ENCODE measurements around the gene TMEM267. TPM values are rescaled to one million over a fixed set of nuclear protein-coding genes. Genes with fewer than 3 reads are reported as not detected.
A peak's percentile ranks its signal among the peaks of the same experiment; 100 is the strongest.

The TMEM267 gene
- total RNA-seq, 4 donors from 2014 or later, result 6.9 to 12.7 (median 9.1) TPM

- no peak for DNase-seq (ENCODE audit: low spot score in 2 of 2)
- Histone ChIP-seq H3K27ac (no peak overlapping the region), H3K4me3 (no peak overlapping the region), H3K4me1 (peaks cover 0 to 12% (median 3%) of the 10 kb centered on the region in 4 donors), H3K9me3 (no peaks in the 10 kb centered on the region), H3K27me3 (no peaks in the 10 kb centered on the region), H3K36me3 (no peaks in the 10 kb centered on the region)
- 59 to 71% methylated on average over 3 of the region's 3 CpGs for WGBS, 2 donors
- no peak for TF ChIP-seq POLR2A (IDR thresholded peaks at IDR 0.05)
- TF ChIP-seq CTCF (IDR thresholded peaks at IDR 0.05), result peak in 2 of 5 experiments; percentile 4 to 11
Measured at GRCh38 chr5:43400082-43400481, 83.6 kb downstream of the TMEM267 start.

DNA sequence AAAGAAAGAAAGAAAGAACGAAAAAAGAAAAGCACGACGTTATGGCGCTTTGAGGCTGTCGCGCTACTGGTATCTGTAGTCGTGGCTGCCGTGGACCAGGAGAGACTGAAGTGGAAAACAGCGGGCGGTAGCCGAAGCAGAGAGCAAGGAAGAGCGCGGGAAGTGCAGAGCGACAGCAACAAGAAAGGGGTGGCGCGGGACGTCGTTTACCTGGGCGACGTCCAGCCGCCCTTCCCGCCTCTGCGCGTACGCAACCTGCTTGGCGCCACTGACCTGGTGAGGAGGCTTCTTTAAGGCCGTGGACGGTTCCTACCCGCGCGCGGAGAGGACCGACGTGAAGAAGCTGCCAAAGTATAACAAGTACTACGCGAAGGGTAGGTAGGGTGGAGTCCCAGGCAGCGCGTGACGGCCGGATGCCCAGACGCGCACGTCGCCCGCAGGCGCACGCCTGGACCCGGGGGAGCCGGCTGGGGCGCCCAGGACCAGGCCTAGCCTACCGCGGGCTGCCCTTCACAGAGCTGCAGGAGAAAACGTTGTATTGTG is 86.8 kb downstream of the TMEM267 start:
- H3K27ac ChIP-seq, result peak overlapping the region; percentile 33 to 86 (median 71)
- whole genome bisulfite sequencing, 2 donors, result 3 to 5% methylated on average over 42 to 51 of the region's 53 CpGs

More for the DNA sequence above, 86.8 kb downstream of the TMEM267 start:
- Histone ChIP-seq H3K4me3 (peak overlapping the region; percentile 42 to 70 (median 55)), H3K9me3 (no peaks in the 10 kb centered on the region), H3K36me3 (no peaks in the 10 kb centered on the region), H3K4me1 (peaks cover 0 to 12% (median 3%) of the 10 kb centered on the region in 4 donors), H3K27me3 (no peaks in the 10 kb centered on the region)
- TF ChIP-seq CTCF (IDR thresholded peaks at IDR 0.05) (no peak), EP300 (IDR thresholded peaks at IDR 0.05) (peak in 1 of 2 donors; percentile 52)
- DNase-seq (ENCODE audit: low spot score in 2 of 2), result peak; percentile 12 to 19

Other genes starting within 250 kb of the TMEM267 start
- 10 to 100 TPM; 18.9 to 33.2 (median 20.1) TPM for gene HMGCS1, start 170.5 kb downstream of the TMEM267 start, total RNA-seq
- 10 to 100 TPM in 1 of 4 donors, 1 to 10 TPM in 3; 2.7 to 15.1 (median 7.2) TPM for gene CCL28, start 71.5 kb downstream of the TMEM267 start, total RNA-seq
- gene C5orf34, start 31.3 kb upstream of the TMEM267 start, total RNA-seq, result 1 to 10 TPM in 3 of 4 donors, under 1 TPM in 1; 0.63 to 2.4 (median 2.1) TPM
- 10 to 100 TPM; 55.5 to 73.5 (median 65.2) TPM for gene PAIP1, start 73.2 kb upstream of the TMEM267 start, total RNA-seq
- gene NNT, start 119.3 kb upstream of the TMEM267 start, total RNA-seq, result 10 to 100 TPM; 36.3 to 47.1 (median 42.7) TPM